ENCODE measurements around the gene TRERF1. TPM values are rescaled to one million over a fixed set of nuclear protein-coding genes. Genes with fewer than 3 reads are reported as not detected.
A peak's percentile ranks its signal among the peaks of the same experiment; 100 is the strongest.

TRERF1 gene
- polyA plus RNA-seq, 1 donor, result 7.6 TPM

DNA sequence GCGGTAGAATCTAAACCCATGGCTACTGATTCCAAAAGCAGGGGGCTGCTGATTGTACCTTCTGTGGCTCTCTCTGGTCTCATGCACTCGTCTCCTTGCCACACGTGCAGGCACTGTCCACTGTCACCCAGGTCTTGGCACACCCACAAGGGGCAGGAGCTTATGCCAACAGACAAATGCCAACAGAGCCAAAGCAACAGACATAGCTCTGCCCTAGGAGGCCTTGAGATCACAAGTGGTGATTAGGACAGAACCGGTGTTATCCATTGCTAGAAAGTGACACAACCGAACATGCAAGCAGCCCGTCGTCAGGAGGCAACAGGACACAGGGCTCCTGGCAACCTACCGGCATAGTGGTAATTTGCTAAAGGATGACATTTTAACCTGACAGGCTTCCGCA, 197.2 kb downstream of the TRERF1 start:
- DNase-seq (ENCODE audit: low read depth), result no peak

DNA sequence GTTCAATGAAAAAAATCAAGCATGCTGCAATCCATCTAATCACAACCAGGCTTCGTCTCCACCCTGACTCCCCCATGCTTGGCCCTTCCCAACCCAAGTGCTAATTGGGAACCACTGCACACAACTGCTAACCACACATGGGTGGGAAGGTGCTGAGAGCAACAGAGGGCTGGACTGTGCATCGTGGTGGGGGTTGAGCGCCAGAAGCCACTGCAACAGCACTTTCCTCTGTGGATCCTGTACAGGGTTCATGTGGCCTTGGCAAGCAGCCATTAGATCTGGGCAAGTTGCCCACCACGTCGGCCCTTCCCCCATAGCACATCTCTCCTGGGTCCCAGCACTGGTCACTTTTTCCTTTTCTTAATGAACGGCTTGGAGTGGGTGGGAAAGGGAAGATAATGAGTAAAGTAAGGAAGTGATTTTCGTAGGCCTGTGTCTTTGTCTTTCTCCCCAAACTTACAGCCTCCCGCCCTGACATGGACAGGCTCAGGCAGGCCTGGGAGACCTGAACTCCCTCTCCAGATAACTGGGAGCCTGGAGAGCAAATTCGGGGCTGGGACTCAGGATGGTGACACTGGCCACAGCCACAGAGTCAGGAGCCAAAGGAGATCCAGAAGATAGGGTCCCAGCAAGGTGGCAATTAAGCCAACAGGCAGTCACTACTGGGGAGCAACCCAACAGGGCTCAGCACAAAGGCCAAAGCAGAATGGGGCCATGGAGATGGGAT, 199.7 kb downstream of the TRERF1 start:
- peak; percentile 57 for DNase-seq (ENCODE audit: low read depth)

DNA sequence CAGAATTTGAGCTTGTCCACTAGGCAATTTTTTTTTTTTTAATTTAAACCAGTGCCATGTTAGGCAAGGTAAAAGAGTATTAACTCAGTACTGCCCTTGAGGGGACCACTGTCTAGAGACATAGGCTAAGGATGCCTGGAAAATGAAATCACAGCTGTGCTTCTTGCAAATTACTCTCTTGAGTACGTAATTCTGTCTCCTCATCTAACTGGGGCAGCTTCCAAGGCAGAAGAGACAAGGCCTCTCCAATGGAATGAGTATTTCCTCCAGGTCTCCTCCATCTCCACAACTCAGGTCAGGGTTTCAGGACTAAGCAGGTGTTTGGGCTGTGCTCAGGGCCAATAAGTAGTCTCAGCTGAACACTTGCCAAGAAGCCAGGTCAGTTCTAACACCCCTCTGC, 200.2 kb downstream of the TRERF1 start:
- DNase-seq (ENCODE audit: low read depth), result peak; percentile 55

DNA sequence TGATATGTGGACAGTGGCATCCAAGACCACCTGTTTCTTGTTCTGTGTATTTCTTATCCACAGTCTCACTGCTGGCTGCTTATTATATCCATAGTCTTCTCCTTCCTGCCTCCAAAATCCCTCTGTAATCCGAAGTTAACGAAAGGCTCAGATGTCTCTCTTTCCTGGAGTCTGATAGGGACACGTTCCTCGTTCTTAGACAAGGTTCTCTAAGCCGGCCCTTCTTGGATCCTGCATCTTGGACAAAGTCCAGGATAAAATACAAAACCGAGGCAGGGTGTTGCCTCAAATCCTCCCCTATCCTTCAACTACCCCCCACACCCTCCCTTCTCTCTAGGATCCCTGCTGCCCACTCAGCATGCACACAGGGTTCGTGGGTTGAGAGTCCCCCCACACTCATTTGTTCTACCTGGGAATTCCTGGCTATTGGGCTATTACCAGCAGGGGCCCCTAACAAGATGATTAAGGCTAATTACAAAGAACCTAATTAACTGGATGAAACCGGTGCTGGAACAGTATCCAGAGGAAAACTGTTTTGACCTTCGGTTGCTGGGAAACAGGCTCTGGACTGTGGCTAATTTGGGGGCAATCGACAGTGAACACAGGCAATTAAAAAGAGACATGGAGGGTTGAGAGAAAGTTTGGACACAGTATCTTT, 201.3 kb downstream of the TRERF1 start:
- no peak for DNase-seq (ENCODE audit: low read depth)

DNA sequence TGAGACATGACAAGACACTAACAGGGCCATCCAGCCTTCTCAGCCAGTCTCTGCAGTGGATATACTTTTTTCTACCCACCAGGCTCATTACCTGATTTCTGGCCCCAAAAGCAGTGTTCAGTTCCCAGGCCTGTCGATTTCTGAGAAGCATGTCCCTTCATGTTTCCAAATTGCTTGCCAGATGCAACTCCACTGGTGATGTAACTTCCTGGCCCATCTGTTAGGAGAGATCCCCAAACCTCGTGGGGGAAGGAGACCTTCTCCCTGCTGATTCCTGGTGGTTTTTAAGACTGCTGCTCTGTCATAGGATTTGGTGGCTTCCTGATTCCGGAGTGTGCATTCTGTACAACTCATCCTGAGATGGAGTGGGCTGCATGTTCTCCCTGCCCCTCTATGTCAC, 202.4 kb downstream of the TRERF1 start:
- DNase-seq (ENCODE audit: low read depth), result no peak

DNA sequence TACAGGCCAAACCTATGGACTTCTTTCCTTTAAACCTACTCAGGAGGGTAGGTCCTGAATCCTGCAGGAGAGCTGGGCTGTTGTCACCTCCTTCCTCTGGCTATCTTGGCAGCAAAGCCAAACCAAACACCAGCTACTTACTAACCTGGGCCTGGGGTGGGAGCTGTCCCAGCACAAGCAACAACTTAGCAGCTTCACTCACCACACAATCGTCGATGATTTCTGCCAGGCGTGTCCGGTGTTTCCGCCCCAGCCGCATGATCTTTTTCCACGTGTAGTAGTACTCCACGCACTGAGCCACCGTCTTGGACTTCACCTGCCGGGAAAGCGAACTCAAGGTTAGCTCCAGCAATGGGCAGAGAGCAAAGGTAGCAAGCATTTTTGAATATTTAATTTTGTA, 208.7 kb downstream of the TRERF1 start:
- DNase-seq (ENCODE audit: low read depth), result no peak

DNA sequence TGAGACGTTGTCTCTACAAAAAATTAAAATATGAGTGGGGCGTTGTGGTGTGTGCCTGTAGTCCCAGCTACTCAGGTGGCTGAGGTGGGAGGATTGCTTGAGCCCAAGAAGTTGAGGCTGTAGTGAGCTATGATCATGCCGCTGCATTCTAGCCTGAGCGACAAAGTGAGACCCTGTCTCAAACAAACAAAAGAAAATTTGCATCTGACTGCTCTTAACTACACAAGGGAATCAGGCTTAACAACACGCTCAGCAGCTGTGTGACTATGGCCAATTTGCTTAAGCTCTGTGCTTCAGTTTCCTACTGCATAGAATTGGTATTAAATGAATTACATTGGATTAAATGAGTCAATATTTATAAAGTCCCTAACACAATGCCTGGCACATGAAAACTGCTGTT, 209.8 kb downstream of the TRERF1 start:
- DNase-seq (ENCODE audit: low read depth), result no peak

DNA sequence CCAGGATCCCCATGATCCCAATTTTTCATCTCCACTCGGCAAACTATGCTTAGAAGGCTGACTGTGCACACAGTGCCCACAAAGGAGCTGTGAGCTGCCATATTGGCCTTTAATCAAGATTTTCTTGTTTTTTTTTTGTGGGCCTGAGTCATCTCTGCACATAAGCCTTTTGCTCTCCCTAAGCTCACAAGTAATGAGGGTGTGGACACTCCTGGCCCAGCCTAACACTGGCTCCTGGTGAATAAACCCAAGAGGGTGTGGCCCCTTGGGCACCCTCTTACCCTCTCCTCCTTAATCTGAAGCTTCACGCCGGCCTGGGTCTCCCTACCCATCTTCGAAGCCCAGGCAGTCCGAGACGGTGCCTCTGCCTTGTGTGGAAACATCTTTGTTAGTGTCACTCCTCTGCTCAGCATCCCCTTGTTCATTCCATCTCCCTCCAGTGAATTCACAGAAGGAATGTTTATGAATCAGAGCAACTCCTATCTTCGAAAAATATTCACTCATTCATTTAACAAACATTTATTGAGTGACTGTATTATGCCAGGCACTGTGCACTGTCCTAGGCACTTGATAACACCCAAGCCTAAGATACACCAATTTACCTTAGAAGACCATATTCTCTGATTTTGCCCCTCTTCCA, 211.9 kb downstream of the TRERF1 start:
- no peak for DNase-seq (ENCODE audit: low read depth)

DNA sequence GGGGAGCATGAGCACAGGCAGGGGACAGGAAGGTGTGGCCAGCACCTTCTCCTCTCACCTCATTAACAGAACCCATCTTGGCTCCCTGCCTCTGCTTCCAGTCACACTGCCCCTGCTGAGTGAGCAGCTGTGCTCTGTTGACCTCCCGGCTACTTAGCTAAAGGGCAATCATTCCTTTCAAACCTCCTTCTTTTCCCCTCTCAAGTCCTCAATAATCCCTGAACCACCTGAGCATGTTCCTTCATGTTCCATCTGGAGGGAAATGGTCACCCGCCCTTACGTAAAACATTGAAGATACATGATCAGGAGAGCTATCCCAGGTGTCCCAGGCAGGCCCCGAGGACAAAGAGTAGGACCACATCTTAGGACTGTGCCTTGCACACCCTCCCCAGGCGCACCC, 212.4 kb downstream of the TRERF1 start:
- no peak for DNase-seq (ENCODE audit: low read depth)

DNA sequence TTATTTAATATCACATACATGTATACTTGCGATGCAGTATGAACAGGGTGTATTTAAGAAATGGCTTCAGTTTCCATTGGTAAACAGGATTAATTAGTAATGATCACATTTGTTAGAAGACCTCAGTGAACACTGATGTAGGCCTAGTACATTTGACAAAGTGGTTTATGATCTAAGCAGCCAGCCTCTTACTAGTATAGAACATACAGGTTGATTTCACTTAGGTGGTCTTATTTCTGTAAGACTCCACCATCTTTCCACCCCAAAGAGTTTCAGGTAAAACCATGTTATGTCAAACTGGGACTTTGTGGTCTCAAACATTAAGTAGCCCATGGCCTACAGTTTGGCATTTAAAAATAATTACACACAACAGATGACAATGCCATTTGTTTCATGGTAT, 213.9 kb downstream of the TRERF1 start:
- no peak for DNase-seq (ENCODE audit: low read depth)

DNA sequence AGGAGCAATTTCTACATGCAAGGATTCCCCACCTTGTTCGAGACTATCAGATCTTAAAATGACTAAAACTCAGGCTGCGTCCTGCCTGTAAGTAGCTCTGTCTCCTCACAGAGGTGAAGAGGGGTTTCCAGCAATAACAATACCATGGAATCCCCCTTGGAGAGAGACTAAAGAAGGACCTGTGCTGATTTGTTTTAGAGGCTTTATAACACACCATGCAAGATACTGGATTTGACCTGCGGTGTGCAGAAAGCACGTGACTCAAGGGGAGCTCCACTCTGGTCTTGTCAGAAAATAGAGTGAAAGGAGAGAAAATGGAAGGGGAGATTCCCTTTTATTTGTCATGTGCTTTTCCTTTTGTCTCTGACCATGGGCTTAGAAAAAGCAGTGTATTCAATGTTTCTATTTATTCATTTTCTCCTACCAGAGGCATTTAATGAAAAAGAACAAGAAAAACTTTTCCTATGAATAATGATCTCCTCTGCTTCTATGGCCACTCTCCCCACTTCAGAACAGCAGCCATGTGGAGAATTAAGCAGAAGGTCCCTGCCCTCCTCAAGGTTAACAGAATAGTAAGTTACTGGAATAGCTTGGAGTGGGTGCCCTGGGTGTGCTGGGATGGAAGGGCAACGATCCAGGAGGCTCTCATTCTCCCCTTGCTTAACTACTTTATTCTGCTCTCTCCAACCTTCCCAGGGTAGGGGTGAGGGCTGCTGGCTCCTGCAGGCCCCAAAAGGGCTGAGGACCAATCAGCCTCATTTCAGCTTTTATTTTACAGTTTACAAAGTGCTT, 214.8 kb downstream of the TRERF1 start:
- no peak for DNase-seq (ENCODE audit: low read depth)

DNA sequence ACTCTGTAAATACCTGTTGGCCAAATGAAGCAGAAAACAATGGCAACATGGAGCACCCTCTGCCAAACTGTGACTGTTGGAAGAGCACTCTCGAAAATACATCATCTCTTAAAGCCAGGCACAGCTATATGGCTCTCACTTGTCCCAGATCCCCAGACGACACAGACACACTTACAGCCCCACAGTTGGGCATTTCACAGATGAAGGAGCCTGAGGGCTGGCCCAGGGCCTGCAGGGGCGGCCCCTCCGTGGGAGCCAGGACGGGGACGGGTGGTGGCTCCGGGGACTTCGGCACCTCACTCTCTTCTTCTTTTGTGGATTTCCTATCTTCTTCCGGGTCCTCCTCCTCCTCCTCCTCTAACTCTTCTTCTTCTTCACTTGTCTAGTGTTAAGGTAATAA, 215.7 kb downstream of the TRERF1 start:
- DNase-seq (ENCODE audit: low read depth), result no peak

DNA sequence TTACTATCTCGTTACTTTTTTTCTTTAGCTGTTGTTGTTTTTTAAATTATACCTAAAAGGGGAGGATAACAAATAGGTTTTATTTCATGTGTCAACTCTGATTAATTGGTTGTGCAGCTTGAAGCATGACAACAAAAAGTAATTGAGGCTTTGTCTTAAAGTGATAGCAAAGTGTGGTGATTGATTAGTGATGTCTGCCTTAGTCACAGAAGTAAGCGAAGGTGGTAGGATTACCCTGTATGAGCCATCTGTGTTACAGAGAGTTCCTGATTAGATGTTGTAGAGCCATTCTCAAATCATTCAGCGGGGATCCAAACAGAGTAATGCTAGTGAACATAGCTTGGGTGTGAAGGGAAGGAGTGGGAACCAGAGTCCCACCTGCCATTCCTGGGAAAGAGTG, 219.7 kb downstream of the TRERF1 start:
- no peak for DNase-seq (ENCODE audit: low read depth)

DNA sequence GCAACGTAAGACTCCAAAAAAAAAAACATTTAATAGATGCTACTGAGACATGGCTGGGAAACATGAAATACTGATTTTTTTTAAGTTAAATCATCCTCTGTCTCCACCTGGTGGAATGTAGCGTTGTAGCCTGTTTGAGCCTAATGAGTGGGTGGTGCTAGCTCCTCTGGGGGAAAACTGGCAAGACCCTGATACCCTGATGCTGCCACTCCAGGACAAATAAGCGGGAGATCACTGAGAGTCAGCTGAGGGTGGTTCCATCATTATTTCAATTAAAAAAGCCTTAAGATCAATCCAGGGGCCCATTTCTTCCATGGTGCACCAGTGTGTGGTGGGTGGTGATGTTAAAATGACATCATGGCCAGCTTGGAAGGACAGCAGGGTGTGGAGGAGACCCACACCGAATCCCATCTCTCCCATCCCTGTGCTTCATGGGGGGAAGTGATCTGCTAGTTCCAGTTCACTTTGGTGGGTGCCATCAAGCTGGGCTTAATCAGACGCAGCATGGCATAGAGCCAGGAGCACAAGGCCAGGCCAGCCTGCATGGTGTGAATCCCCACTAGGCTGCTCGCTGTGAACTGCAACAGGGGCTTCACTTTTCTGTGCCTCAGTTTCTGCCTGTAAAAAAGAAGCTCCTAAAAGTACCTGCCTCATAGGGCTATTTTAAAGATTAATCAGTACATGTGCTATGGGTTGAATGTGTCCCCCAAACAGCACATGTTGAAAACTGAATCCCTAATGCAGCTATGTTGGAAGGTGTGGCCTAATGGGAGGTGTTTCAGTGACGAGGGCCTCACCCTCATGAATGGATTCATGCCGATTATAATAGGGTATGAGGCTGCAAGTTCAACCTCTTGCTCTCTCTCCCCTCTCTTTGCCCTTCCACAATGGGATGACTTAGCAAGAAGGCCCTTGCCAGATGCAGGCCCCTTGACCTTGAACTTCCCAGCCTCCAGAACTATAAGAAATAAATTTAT, 221.1 kb downstream of the TRERF1 start:
- DNase-seq (ENCODE audit: low read depth), result no peak

DNA sequence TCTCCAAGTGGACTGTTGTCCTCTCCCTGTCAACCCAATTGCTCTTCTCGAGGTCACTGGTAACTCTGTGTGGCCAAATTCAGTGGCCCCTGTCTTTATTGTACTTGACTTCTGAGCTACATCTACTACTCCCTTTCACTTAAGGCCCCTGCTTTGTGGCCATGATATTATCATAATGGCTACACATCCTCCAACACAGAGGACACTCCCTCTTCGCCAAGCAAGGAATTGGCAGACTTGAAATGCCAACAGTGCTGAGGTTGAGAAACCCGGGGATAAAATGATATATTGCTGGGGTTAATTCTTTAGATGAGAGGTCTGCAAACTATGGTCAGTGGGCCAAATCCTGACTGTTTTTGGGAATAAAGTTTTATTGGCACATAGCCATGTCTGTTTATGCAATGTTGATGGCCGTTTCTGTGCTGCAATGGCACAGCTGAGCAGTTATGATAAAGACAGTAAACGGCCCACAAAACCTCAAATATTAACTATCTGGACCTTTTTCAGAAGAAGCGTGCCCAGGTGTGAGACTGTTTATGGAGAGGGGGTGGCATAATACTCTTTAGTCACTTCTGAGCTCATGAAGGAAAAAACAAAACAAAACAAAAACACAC, 222.1 kb downstream of the TRERF1 start:
- DNase-seq (ENCODE audit: low read depth), result no peak

DNA sequence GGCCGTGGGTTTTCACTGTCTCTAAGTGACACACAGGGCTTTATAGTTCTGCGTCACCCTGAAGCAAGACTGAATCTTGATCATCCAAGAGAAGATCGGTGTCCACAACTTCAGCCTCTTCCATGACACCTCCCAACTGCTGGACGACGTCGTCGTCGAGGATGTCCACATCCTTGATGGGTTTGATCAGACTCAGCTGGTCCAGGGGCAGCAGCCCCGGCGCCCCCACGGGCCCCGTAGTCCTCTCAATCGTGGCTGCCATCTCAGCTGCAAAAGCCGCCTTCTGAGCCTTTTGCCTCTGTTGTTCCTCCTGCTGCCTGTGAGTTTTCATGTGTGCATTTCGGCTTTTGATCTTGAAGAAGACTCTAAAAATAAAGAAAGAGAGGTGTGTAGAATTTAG, 223.4 kb downstream of the TRERF1 start:
- no peak for DNase-seq (ENCODE audit: low read depth)

DNA sequence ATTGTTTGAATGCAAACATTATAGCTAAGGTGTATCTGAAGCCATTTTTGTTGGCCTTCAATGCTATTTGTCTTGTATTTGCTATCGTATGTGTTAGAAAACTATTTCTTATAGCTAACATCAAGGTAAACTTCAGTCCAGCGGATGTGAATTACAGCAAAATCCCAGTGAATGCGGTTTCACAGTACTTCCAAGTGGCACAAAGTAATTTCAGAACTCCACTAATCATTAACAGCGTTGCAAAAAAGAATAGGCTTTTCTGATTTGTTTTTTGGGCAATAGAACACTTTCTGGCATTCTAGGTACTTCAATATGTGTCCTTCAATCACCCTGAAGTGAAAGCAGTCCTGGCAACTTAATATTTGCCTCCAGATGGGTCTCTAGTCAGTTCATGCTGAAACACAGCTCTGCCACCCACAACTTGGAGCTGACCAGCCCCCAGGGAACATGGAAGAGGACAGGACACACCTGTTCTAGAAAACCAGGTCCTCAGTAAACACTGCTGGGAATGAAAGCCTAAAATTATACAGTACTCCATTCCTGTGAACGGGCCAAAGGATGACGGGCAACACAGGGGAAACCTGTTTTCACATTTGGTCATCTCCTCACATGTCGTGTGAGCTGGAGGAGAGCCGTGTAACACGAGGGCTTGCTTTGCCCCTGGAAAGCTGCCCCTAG, 224.4 kb downstream of the TRERF1 start:
- no peak for DNase-seq (ENCODE audit: low read depth)

DNA sequence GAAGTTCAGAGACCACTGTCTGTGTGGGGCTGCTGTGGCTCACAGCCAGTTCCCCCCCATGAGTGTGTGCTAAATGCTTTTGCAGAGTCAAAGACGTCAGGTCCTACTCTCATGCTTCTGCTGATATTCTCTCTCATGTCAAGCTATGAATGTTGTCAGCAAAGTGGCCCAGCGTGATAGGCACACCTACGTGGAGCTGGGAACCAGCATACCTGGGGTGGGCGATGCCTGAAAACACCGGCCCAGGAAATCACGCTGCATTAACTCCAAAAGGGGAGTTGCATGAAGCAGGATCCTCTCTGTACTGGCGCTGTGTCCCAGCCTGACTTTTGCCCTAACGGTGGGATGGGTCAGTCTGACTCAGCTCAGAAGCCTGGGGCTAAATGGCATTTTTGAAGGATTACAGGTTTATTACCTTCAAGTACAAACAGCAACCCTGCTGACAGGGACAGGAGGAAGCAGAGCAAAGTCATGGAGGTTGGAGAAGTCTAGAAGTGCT, 225.0 kb downstream of the TRERF1 start:
- DNase-seq (ENCODE audit: low read depth), result no peak

DNA sequence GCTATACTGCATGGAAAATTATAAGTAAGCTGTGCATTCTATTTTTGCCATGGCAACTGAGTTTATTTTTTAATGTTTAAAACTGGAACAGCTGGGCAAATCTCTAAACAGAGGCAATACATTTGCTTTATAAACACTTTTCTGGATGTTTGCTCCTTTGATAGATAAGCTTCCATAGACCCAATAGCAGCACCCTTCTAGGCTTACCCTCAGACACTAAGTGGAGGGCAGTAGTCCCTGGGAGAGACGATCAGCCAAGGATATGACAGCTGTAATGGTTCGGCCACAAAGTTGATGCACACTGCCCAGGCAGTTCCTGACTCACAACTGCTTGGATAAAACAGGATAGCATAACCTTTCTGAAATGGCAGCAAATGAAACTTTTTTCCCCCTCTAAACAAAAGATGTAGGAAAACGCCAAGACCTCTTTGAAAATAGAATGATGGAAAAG, 225.5 kb downstream of the TRERF1 start:
- no peak for DNase-seq (ENCODE audit: low read depth)

DNA sequence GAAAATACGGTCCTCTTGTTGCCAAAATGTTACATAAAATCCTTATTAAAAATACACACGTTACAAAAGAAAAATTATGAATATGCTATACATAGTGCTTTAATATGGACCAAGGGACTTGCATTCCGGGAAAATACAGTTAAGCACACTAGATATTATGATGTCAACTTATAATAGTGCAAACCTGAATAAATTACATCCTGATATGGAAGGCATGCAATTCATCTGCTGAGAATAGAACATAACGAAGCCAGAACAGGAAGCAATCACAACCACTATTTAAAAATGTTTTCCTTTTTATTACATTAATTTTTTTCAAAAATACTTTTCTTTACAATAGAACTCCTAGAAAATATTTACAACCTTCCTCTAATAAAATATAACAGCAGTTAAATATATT, 226.3 kb downstream of the TRERF1 start:
- DNase-seq (ENCODE audit: low read depth), result no peak

Measured in forelimb muscle (tissue), 1 donor.